Thoracic aorta (tissue), 2 donors: ENCODE data around the gene RNF19B. TPM values are rescaled to one million over a fixed set of nuclear protein-coding genes. Genes with fewer than 3 reads are reported as not detected.

Experiments
- ATAC-seq: fragments of 150-250 bp; one replicate; pipeline ENCODE4 v1.8.0; 2017; ENCODE audit warnings: low read depth; ENCODE audit not compliant: insufficient number of reproducible peaks, low FRiP score
- DNase-seq: peaks from one replicate; pipeline ENCODE4 v3.0.0-alpha.2; 2020; ENCODE audit warnings: low spot score
- H3K27ac ChIP-seq, 2 donors: fragments of 200-600 bp; sonication (generic); 1 replicate in 1 of 2; 2 replicates in 1 of 2; pipeline ENCODE4 v1.5.1; 2016; ENCODE audit warnings: mild to moderate bottlenecking in 2 of 2, moderate library complexity in 2 of 2
- H3K27me3 ChIP-seq: fragments of 200-600 bp; sonication (generic); replicated peaks from 2 replicates; pipeline ENCODE4 v1.6.0; 2016; ENCODE audit warnings: mild to moderate bottlenecking; ENCODE audit not compliant: insufficient read depth
- H3K36me3 ChIP-seq: fragments of 200-600 bp; sonication (generic); one replicate; pipeline ENCODE4 v1.5.1; 2016
- H3K4me1 ChIP-seq, 2 donors: fragments of 200-600 bp; sonication (generic); 1 replicate in 1 of 2; 2 replicates in 1 of 2; pipeline versions ENCODE4 v1.5.1 to v1.6.0; 2016; ENCODE audit warnings: low read depth in 2 of 2, mild to moderate bottlenecking in 1 of 2; ENCODE audit not compliant: control insufficient read depth in 1 of 2
- H3K4me3 ChIP-seq: fragments of 200-600 bp; sonication (generic); 2 replicates; pipeline ENCODE4 v1.5.1; 2016; ENCODE audit warnings: mild to moderate bottlenecking
- H3K9me3 ChIP-seq: fragments of 200-600 bp; sonication (generic); 2 replicates; pipeline ENCODE4 v1.5.1; 2016
- CTCF ChIP-seq: fragments of 200-600 bp; sonication (generic); IDR thresholded peaks from one replicate; pipeline ENCODE4 v1.5.1; 2019; ENCODE audit warnings: antibody characterized with exemption
- total RNA-seq, 2 donors: library from RNA; depleted of rRNA; stranded (reverse); fragments of >200 nt; gene quantifications; one replicate each; pipeline versions ENCODE4 v1.1.0 to v1.2.3, GENCODE V29; 2016

Gene RNF19B
- total RNA-seq, 2 donors from 2014 or later: 21.9 to 37.2 TPM

DNA sequence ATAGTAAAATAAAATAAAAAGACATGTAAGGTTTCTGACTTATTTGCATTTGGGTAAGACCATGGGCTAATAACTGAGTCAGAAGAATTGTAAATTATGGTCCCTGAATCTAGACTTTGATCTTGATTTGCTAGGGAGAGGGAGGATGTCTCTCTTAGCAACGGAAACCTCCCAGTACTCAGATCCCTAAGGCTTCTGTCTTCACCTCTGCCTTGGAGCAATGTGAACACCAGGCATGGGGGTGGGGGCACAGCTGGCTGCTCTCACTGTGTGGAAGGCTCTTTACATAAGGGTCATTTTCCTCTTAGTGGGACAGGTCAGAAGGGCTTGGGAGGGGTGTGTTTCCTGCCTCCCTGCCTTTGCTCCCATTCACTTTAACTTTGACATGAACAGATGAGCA, 46.4 kb downstream of the RNF19B start:
- TF ChIP-seq CTCF: no peak
- Histone ChIP-seq H3K27ac (no peak overlapping the region), H3K4me3 (no peak overlapping the region), H3K27me3 (no peaks in the 10 kb centered on the region), H3K9me3 (no peaks in the 10 kb centered on the region), H3K36me3 (no peaks in the 10 kb centered on the region), H3K4me1 (peaks cover 0 to 12% of the 10 kb centered on the region in 2 donors)
- DNase-seq: no peak
- no peak for ATAC-seq

GRCh38 chr1:32917521-32917920, 47.1 kb downstream of the RNF19B start:
- TF ChIP-seq CTCF: no peak
- Histone ChIP-seq H3K27ac (no peak overlapping the region), H3K27me3 (no peaks in the 10 kb centered on the region), H3K36me3 (no peaks in the 10 kb centered on the region), H3K4me3 (no peak overlapping the region), H3K4me1 (peaks cover 0 to 12% of the 10 kb centered on the region in 2 donors), H3K9me3 (no peaks in the 10 kb centered on the region)
- no peak for DNase-seq
- no peak for ATAC-seq

- H3K36me3 ChIP-seq: no peaks in the 10 kb centered on the region
- no peaks in the 10 kb centered on the region for H3K27me3 ChIP-seq
- no peak for ATAC-seq
- H3K27ac ChIP-seq: no peak overlapping the region
- no peaks in the 10 kb centered on the region for H3K9me3 ChIP-seq
- DNase-seq: no peak
- no peak overlapping the region for H3K4me3 ChIP-seq
- TF ChIP-seq CTCF: no peak
- peaks cover 0 to 7% of the 10 kb centered on the region in 2 donors for H3K4me1 ChIP-seq
These were observed 48.6 kb downstream of the RNF19B start for GRCh38 chr1:32915766-32916706.

GRCh38 chr1:32910319-32910718, 54.3 kb downstream of the RNF19B start:
- TF ChIP-seq CTCF: no peak
- ATAC-seq (no peak), DNase-seq (no peak)
- Histone ChIP-seq H3K27ac (no peak overlapping the region), H3K9me3 (no peaks in the 10 kb centered on the region), H3K4me3 (no peak overlapping the region), H3K36me3 (no peaks in the 10 kb centered on the region), H3K4me1 (no peaks in the 10 kb centered on the region), H3K27me3 (no peaks in the 10 kb centered on the region)

- DNase-seq (no peak), ATAC-seq (no peak)
- no peaks in the 10 kb centered on the region for H3K9me3 ChIP-seq
- no peaks in the 10 kb centered on the region for H3K27me3 ChIP-seq
- H3K36me3 ChIP-seq: no peaks in the 10 kb centered on the region
- no peak for TF ChIP-seq CTCF
- H3K4me1 ChIP-seq: no peaks in the 10 kb centered on the region
- no peak overlapping the region for H3K27ac ChIP-seq
- H3K4me3 ChIP-seq: no peak overlapping the region
These were observed 57.2 kb downstream of the RNF19B start for GRCh38 chr1:32907435-32907834.
